ENCODE data around the gene FZD2. TPM values are rescaled to one million over a fixed set of nuclear protein-coding genes. Genes with fewer than 3 reads are reported as not detected.
A peak's percentile ranks its signal among the peaks of the same experiment; 100 is the strongest.

Gene FZD2
- total and polyA plus RNA-seq, 2 of the 4 experiments (the other 2 are of a cell fraction) = 21.3 to 130 TPM

GRCh38 chr17:44599298-44600175 is 42.3 kb downstream of the FZD2 start (continued):
- TF ChIP-seq, protein P1, sequence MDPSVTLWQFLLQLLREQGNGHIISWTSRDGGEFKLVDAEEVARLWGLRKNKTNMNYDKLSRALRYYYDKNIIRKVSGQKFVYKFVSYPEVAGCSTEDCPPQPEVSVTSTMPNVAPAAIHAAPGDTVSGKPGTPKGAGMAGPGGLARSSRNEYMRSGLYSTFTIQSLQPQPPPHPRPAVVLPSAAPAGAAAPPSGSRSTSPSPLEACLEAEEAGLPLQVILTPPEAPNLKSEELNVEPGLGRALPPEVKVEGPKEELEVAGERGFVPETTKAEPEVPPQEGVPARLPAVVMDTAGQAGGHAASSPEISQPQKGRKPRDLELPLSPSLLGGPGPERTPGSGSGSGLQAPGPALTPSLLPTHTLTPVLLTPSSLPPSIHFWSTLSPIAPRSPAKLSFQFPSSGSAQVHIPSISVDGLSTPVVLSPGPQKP (IDR thresholded peaks at IDR 0.05; ENCODE audit: borderline replicate concordance, low read depth, low read length) = no peak
- peak; percentile 23; the same call in 1 of the 2 replicates for TF ChIP-seq RAD21 (IDR thresholded peaks at IDR 0.05; ENCODE audit: low read length)

DNA sequence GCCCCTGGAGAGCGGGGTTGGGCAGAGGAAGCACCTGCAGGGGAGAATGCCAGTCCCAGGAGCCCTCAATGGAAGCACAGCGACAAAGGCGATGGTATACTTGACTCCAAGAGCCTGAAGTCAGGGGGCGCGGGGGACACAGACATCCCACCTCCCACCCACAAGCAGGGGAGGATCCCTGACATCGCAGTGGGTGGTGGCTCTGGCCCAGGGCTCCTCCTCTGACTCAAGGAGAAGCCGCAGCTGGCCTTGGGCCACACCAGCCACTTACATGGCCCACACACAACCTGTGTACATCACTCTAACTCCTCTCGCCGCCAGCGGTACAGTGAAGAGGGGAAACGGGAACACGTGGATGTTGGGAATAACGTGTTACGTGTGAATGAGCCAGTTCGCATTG is 44.3 kb downstream of the FZD2 start:
- dilution Hi-C loops (cut with HindIII; ENCODE audit: low sequenced_read_pairs, unreplicated experiment) = no loop called here
- TF ChIP-seq SMC3 (IDR thresholded peaks at IDR 0.05; ENCODE audit: low read depth, low read length) = no peak
- TF ChIP-seq NFE2L2 (IDR thresholded peaks at IDR 0.05; ENCODE audit: low read depth, low read length) = no peak
- TF ChIP-seq POLR2A (IDR thresholded peaks at IDR 0.05; ENCODE audit: low read depth, low read length) = no peak
- TF ChIP-seq MAFK (IDR thresholded peaks at IDR 0.05; ENCODE audit: low read depth, low read length) = no peak
- TF ChIP-seq CEBPB (IDR thresholded peaks at IDR 0.05; ENCODE audit: low read depth, low read length) = no peak
- no peak for TF ChIP-seq BHLHE40 (IDR thresholded peaks at IDR 0.05; ENCODE audit: low read depth, low read length)
- TF ChIP-seq RFX5 (IDR thresholded peaks at IDR 0.05; ENCODE audit: low read depth, low read length) = no peak
- TF ChIP-seq CHD1 (IDR thresholded peaks at IDR 0.05; ENCODE audit: low read depth, low read length) = no peak
- TF ChIP-seq MXI1 (IDR thresholded peaks at IDR 0.05; ENCODE audit: borderline replicate concordance, low read depth, low read length) = no peak
- TF ChIP-seq FOS (IDR thresholded peaks at IDR 0.05; ENCODE audit: low read depth, low read length) = no peak
- TF ChIP-seq, protein P1 (IDR thresholded peaks at IDR 0.05; ENCODE audit: borderline replicate concordance, low read depth, low read length) = no peak
- TF ChIP-seq RAD21 (IDR thresholded peaks at IDR 0.05; ENCODE audit: low read length) = no peak
- no peak for TF ChIP-seq MAZ (IDR thresholded peaks at IDR 0.05; ENCODE audit: borderline replicate concordance, low read depth, low read length)

More for the DNA sequence above, 44.3 kb downstream of the FZD2 start:
- H3K4ac ChIP-seq (ENCODE audit: low read depth, low read length) = peak overlapping the region; percentile 63
- peak overlapping the region; percentile 8 for H2BK5ac ChIP-seq (ENCODE audit: low read depth, low read length, poor library complexity, severe bottlenecking)
- H3K4me3 ChIP-seq (ENCODE audit: insufficient read depth, low read depth, low read length) = no peak overlapping the region
- no peaks in the 10 kb centered on the region for H3K27me3 ChIP-seq (ENCODE audit: control insufficient read depth, insufficient read depth, low read length)
- peaks cover 23% of the 10 kb centered on the region for H3K9me1 ChIP-seq (ENCODE audit: insufficient read depth, low read length)
- H3K79me1 ChIP-seq (ENCODE audit: low read depth in 1 of 2, low read length in 2 of 2) = 0 out of 4 replicates have a peak, but pooled peaks cover 0 to 5% of the 10 kb centered on the region in 2 experiments
- no peak overlapping the region for H3K56ac ChIP-seq (ENCODE audit: extremely low read depth, insufficient read depth, low read length)
- H2BK120ac ChIP-seq (ENCODE audit: low read depth, low read length) = peak overlapping the region; percentile 62
- 27% methylated on average over 5 of the region's 15 CpGs; no CpG with 5 or more reads in 1 of the 2 experiments for WGBS, 2 experiments (ENCODE audit: extremely low coverage in 2 of 2, insufficient read length in 1 of 2)
- no peaks in the 10 kb centered on the region for H3K9me3 ChIP-seq (ENCODE audit: control insufficient read depth, insufficient read depth, low read length)
- H3K9ac ChIP-seq (ENCODE audit: low read depth, low read length) = no peak overlapping the region
- no peak overlapping the region for H4K5ac ChIP-seq (ENCODE audit: low read depth, low read length)
- H3K18ac ChIP-seq (ENCODE audit: low read depth, low read length) = peak overlapping the region; percentile 46; the same call in 1 of the 2 replicates
- H2AK5ac ChIP-seq (ENCODE audit: low read depth, low read length) = peak overlapping the region; percentile 96
- peak overlapping the region; percentile 81 for H2AFZ ChIP-seq (replicated peaks; ENCODE audit: low read length, poor library complexity)
- peaks cover 26% of the 10 kb centered on the region for H3K4me1 ChIP-seq (ENCODE audit: control insufficient read depth, insufficient read depth, low read length)
- peak overlapping the region; percentile 35; the same call in 1 of the 2 replicates for H3K27ac ChIP-seq (ENCODE audit: insufficient read depth, low read length)
- peak overlapping the region; percentile 39 for H2AK9ac ChIP-seq (replicated peaks; ENCODE audit: low read depth, low read length, poor library complexity)
- peak overlapping the region; percentile 46; the same call in 1 of the 2 replicates for H2BK20ac ChIP-seq (ENCODE audit: low read depth, low read length)
- peak overlapping the region; percentile 29 for H3K23ac ChIP-seq (ENCODE audit: low read depth, low read length)
- peak overlapping the region in 1 of 2 experiments; percentile 72; a peak in 2 of 4 replicates for H4K8ac ChIP-seq (ENCODE audit: low read depth in 2 of 2, low read length in 2 of 2)
- POLR2A ChIA-PET (ENCODE audit: unreplicated experiment) = no interaction called here
- H3K4me2 ChIP-seq (ENCODE audit: low read depth, low read length) = peak overlapping the region; percentile 62
- in situ Hi-C loops (cut with MboI; ENCODE audit: low sequenced_read_pairs) = no loop called here
- peak overlapping the region; percentile 4; the same call in 1 of the 2 replicates for H4K91ac ChIP-seq (ENCODE audit: insufficient read depth, low read depth, low read length)
- intact Hi-C loops (cut with micrococcal nuclease) = no loop called here
- ATAC-seq (ENCODE audit: low read depth) = no peak
- H3K14ac ChIP-seq (replicated peaks; ENCODE audit: low read depth, low read length) = peak overlapping the region; percentile 48
- 0 out of 2 replicates have a peak, but pooled peaks cover 2% of the 10 kb centered on the region for H4K20me1 ChIP-seq (ENCODE audit: insufficient read depth, low read length)
- no TSS peak for BruUV-seq (replicated peaks)
- CTCF ChIA-PET = no interaction called here
- peak; percentile 60 for DNase-seq
- H2BK15ac ChIP-seq (ENCODE audit: low read depth, low read length) = peak overlapping the region; percentile 40; the same call in 1 of the 3 replicates
- H3K36me3 ChIP-seq (ENCODE audit: control insufficient read depth, insufficient read depth, low read length) = no peaks in the 10 kb centered on the region
